ENCODE measurements around the gene FOXN3. TPM values are rescaled to one million over a fixed set of nuclear protein-coding genes. Genes with fewer than 3 reads are reported as not detected.

The FOXN3 gene
- total RNA-seq, 4 donors from 2014 or later: 27.4 to 91.4 (median 39.2) TPM

GRCh38 chr14:89428173-89428523, 11.1 kb upstream of the FOXN3 start:
- peak overlapping the region; percentile 79 to 85 (median 84) for H3K27ac ChIP-seq
- H3K4me3 ChIP-seq: peak overlapping the region in 3 of 4 donors; percentile 15 to 48 (median 15)
- H3K9me3 ChIP-seq: no peaks in the 10 kb centered on the region
- H3K4me1 ChIP-seq: peaks cover 33 to 76% (median 37%) of the 10 kb centered on the region in 3 donors
- TF ChIP-seq POLR2A (IDR thresholded peaks at IDR 0.05) (no peak), CTCF (IDR thresholded peaks at IDR 0.05) (no peak)
- intact Hi-C loops (cut with DNase I): no loop called here
- DNase-seq: no peak
- WGBS, 2 donors: 35 to 69% methylated on average over 2 of the region's 2 CpGs
- H3K27me3 ChIP-seq: no peaks in the 10 kb centered on the region
- no peaks in the 10 kb centered on the region for H3K36me3 ChIP-seq

- Histone ChIP-seq H3K27me3 (no peaks in the 10 kb centered on the region), H3K4me3 (peak overlapping the region in 1 of 4 donors; percentile 48), H3K36me3 (no peaks in the 10 kb centered on the region), H3K9me3 (no peaks in the 10 kb centered on the region), H3K4me1 (peaks cover 37 to 79% (median 38%) of the 10 kb centered on the region in 3 donors), H3K27ac (peak overlapping the region in 3 of 4 donors; percentile 83 to 85 (median 84))
- TF ChIP-seq POLR2A (IDR thresholded peaks at IDR 0.05): no peak
- no peak for TF ChIP-seq CTCF (IDR thresholded peaks at IDR 0.05)
- WGBS, 2 donors: 66 to 75% methylated on average over 10 to 11 of the region's 11 CpGs
- intact Hi-C loops (cut with DNase I): no loop called here
- no peak for DNase-seq
Measured at GRCh38 chr14:89427426-89428172, 10.6 kb upstream of the FOXN3 start.

GRCh38 chr14:89425931-89426330, 8.9 kb upstream of the FOXN3 start:
- H3K4me3 ChIP-seq: no peak overlapping the region
- intact Hi-C loops (cut with DNase I): no loop called here
- no peak for TF ChIP-seq POLR2A (IDR thresholded peaks at IDR 0.05)
- no peak for TF ChIP-seq CTCF (IDR thresholded peaks at IDR 0.05)
- DNase-seq: no peak
- no peaks in the 10 kb centered on the region for H3K9me3 ChIP-seq
- H3K4me1 ChIP-seq: peaks cover 28 to 74% (median 40%) of the 10 kb centered on the region in 3 donors
- WGBS, 2 donors: 66 to 74% methylated on average over 6 of the region's 6 CpGs
- H3K27me3 ChIP-seq: no peaks in the 10 kb centered on the region
- H3K36me3 ChIP-seq: no peaks in the 10 kb centered on the region
- H3K27ac ChIP-seq: peak overlapping the region in 1 of 4 donors; percentile 85

GRCh38 chr14:89424241-89424640, 7.2 kb upstream of the FOXN3 start:
- DNase-seq: no peak
- H3K27me3 ChIP-seq: no peaks in the 10 kb centered on the region
- H3K27ac ChIP-seq: peak overlapping the region in 1 of 4 donors; percentile 81
- H3K36me3 ChIP-seq: peaks cover 0 to 5% (median 0%) of the 10 kb centered on the region in 3 donors
- intact Hi-C loops (cut with DNase I): no loop called here
- WGBS, 2 donors: 84 to 89% methylated on average over 6 of the region's 6 CpGs
- no peaks in the 10 kb centered on the region for H3K9me3 ChIP-seq
- H3K4me3 ChIP-seq: no peak overlapping the region
- H3K4me1 ChIP-seq: peaks cover 17 to 71% (median 28%) of the 10 kb centered on the region in 3 donors
- TF ChIP-seq POLR2A (IDR thresholded peaks at IDR 0.05) (no peak), CTCF (IDR thresholded peaks at IDR 0.05) (no peak)

GRCh38 chr14:89422952-89423345, 5.9 kb upstream of the FOXN3 start:
- intact Hi-C loops (cut with DNase I): no loop called here
- 33 to 39% methylated on average over 5 of the region's 5 CpGs for WGBS, 2 donors

More at GRCh38 chr14:89422952-89423345, 5.9 kb upstream of the FOXN3 start:
- peaks cover 0 to 9% (median 0%) of the 10 kb centered on the region in 3 donors for H3K36me3 ChIP-seq
- peak overlapping the region in 3 of 4 donors; percentile 11 to 40 (median 12) for H3K4me3 ChIP-seq
- H3K27me3 ChIP-seq: no peaks in the 10 kb centered on the region
- peaks cover 6 to 71% (median 25%) of the 10 kb centered on the region in 3 donors for H3K4me1 ChIP-seq
- H3K27ac ChIP-seq: peak overlapping the region; percentile 63 to 81 (median 72)
- TF ChIP-seq POLR2A (IDR thresholded peaks at IDR 0.05) (no peak), CTCF (IDR thresholded peaks at IDR 0.05) (peak in 1 of 6 experiments; percentile 13)
- no peaks in the 10 kb centered on the region for H3K9me3 ChIP-seq
- no peak for DNase-seq
